NCI-H226 (cell line): ENCODE measurements around the gene SPTSSB.

ENCODE experiments used
- DNase-seq: peaks from one replicate; pipeline ENCODE4 v3.0.0-alpha.2; 2015

Gene SPTSSB

GRCh38 chr3:161390200-161390599 lies 18.9 kb upstream of the SPTSSB start:
- no peak for DNase-seq

GRCh38 chr3:161389445-161390035 lies 18.2 kb upstream of the SPTSSB start:
- DNase-seq: no peak

- no peak for DNase-seq
Measured at GRCh38 chr3:161388855-161389254, 17.5 kb upstream of the SPTSSB start.

GRCh38 chr3:161386991-161387770 lies 15.9 kb upstream of the SPTSSB start:
- no peak for DNase-seq

DNA sequence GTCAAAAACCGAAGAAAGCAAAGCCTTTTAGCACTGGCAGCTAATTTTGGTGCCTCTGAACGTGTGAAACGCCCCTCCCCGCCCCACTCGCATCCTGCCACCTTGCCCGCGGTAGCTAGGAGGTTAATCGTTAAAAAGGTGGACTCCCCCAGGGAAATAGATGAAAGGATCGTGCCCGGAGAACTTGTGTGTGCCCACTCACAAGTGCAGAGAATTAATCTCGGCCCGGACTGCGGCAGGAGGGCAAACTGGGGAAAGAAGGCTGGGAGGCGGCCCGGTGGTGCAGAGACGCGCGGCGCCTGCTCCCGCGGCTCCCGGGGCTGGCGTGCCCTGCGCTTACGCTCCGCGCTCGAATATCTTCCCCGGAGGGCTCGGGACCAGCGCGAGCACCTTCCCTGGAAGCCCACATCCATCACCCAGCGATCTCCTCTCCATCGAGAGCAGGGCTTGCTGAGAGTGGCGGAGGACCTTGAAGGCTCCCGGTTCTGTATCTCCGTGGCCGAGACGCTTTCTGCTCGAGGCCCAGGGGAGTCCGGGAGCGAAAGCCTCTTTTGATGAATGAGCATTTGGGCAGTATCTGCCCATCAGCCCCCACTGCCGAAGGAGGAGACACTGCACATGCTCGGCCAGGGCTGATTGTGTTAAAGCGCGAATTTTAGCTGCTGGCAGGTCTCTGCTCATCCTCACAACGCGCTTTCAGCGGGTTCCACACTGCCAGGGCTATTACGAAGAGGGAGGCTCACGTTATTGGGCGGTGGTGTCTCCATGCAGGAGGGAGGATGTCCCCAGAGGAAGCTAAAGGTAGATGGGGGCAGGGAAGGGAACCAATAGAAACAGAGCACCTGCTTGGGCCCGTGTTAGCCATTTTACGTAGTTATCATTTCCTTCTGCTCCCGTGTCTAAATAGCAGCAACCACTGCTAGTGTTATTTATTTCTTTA lies 1.3 kb upstream of the SPTSSB start:
- no peak for DNase-seq

DNA sequence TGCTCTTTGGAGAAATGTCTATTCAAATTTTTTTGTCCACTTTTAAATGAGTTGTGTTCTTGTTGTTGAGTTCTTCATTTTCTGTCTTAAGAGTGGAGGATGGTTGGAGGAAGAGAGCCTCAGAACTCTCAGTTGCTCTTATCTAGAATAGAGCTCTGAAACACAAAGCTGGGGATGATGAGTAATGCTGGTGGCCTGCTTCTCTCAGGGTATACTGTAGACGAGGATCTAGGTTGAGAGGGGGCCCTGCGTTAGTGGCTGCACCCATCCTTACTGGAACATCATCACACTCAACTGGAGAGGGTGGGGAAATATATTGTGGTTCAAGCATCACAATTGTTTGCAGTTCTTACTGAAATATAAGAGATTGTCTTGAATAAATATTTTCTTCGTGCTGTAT lies 1.8 kb downstream of the SPTSSB start:
- no peak for DNase-seq

- DNase-seq: no peak
Measured at GRCh38 chr3:161366094-161366493, 5.2 kb downstream of the SPTSSB start.

GRCh38 chr3:161358488-161358887 lies 12.8 kb downstream of the SPTSSB start:
- no peak for DNase-seq

- no peak for DNase-seq
Measured at GRCh38 chr3:161356287-161356686, 15.0 kb downstream of the SPTSSB start.

- DNase-seq: no peak
Measured at GRCh38 chr3:161355508-161355907, 15.8 kb downstream of the SPTSSB start.

GRCh38 chr3:161354554-161354953 lies 16.8 kb downstream of the SPTSSB start:
- DNase-seq: no peak

GRCh38 chr3:161351330-161351729 lies 20.0 kb downstream of the SPTSSB start:
- DNase-seq: no peak

DNA sequence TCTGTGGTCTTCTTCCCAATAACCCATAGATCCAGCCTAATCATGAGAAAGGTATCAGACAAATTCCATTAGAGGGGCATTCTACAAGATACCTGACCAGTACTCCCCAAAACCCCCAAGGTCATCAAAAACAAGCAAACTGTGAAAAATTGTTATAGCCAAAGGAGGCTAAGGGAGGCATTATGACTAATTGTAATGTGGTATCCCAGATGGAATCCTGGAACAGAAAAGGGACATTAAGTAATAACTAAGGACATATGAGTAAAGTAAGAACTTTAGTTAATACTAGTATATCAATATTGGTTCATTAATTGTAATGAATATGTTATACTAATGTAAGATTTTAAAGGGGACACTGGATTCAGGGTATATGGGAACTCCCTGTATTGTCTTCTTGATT lies 20.4 kb downstream of the SPTSSB start:
- DNase-seq: no peak

- peak; percentile 89 for DNase-seq
Measured at GRCh38 chr3:161349529-161350312, 21.6 kb downstream of the SPTSSB start.

GRCh38 chr3:161348796-161349400 lies 22.4 kb downstream of the SPTSSB start:
- peak; percentile 61 for DNase-seq

DNA sequence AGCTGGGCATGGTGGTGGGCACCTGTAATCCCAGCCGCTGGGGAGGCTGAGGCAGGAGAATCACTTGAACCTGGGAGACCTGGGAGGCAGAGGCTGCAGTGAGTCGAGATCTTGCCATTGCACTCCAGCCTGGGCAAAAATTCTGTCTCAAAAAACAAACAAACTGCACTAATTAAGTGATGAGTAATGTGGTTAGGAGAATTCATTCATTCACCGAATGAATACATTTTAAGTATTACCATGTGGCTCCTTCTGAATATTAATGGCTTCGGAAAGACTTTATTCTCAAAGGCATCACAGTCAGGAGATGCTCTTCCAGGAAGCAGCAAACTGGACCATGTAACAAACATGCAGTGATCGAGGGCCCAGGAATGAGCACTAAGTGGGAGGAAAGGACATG lies 23.6 kb downstream of the SPTSSB start:
- no peak for DNase-seq

- DNase-seq: no peak
Measured at GRCh38 chr3:161345023-161345422, 26.3 kb downstream of the SPTSSB start.

GRCh38 chr3:161343986-161344385 lies 27.3 kb downstream of the SPTSSB start:
- DNase-seq: no peak

DNA sequence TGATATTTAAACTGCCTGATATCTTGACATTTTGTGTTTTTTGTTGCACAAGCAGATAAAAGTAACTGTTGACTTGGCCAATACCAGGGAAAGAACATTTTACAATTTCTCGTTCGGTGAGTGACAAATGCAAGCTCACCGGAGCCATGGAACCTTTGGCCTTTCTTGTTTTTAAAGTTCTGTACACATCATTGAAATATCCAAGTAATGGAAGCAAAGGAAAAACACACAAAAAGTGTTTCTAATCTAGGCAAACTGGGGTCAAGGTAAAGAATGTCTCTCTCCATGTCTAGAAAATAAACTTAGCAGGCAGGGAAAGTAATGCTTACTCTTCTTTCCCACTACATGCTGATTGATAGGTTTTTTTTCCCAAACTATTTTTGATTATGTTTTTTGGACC lies 27.8 kb downstream of the SPTSSB start:
- no peak for DNase-seq

DNA sequence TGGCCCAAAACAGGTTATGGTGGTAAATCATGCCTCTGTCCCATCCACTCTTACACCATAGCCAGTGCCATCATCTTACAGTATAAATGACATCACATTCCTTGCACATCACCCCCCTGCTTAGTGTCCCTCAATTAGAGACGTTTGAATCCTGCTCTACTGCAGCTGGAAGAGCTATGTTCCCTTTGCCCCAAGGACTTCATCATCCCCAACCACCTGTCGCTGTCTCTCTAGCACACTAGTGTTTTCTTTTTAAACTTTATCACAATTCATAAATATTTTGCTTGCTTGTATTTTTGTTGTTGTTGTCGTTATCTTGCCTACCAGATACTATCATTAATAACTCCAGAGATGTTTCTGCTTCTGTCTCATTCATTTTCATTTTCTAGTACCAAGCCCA lies 28.7 kb downstream of the SPTSSB start:
- no peak for DNase-seq

- DNase-seq: no peak
Measured at GRCh38 chr3:161339517-161340500, 31.5 kb downstream of the SPTSSB start.
